ENCODE results near the gene DDAH1.

Gene DDAH1

DNA sequence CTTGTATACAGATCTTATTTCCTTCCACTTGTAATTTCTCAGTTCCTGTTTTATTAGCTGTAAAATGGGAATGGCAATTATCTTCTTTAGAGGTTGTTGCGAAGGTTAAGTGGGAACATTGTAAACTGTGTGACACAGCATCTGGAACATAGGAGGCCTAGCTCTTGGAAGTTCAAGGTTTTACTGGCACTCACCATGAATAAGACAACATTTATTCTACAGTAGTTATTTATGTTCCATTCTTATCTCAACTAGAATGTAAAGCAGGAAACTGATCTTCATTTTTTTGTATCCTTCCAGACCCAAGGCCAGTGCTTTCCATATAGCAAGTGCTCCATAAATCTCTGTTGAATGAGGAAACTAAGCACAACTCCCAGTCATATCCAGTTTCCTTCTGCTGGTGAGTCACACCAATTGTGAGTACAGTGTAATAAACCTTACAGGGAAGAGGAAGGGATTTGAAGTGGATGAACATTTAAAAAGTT lies 189.9 kb downstream of the DDAH1 start:
- DNase-seq (ENCODE audit: low read depth): no peak

DNA sequence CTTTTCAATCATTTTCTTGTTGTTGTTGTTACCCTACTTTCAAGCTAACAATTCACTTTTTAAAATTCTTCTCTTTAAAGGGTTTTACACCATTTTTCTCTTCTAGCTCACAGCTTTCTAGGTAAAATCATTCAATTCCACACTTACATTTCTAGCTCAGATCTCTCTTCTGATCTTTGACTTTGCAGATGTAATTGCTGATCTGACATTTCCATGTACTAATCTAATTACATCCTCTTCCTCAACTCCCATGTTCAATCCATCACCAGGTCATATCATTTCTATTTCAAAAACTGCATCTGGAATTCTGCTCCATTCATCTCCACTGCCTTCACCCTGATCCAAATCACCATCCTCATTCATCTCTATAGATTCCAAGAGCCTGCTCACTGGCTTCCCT lies 191.6 kb downstream of the DDAH1 start:
- no peak for DNase-seq (ENCODE audit: low read depth)

DNA sequence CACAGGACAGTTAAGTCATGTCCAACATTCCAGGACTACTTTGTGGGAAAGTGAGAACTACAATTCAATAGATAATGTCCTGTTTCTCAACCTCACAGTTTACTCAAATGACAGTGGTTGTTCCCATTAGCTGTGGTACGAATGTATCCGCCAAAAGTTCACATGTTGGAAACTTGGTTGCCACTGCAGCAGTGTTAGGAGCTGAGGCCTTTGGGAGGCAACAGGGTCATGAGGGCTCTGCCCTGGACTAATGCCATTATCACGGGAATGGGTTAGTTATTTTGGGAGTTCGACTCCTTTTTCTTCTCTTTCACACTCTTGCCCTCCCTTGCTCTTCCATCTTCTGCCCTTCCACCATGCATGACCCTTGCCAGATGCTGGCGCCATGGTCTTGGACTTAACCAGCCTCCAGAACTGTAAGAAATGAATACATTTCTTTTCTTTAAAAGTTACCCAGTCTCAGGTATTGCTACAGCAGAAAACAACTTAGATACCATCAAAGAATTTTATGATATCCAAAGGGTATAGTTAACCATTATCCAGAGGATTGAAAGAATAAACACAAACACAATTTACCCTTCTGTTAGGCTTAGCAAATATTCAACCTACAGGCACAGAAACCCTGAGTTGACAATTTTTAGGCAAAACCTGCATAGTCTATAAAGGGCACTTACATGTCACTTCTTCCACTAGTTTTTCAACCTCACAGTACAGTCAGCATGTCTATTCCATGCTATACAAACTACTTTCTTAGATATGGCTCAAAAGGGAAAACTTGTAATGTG lies 196.0 kb downstream of the DDAH1 start:
- no peak for DNase-seq (ENCODE audit: low read depth)

Measured in HS-5 (cell line).